NB4 (cell line): ENCODE data around the gene FCHSD1.

Experiments used
- POLR2A ChIP-seq: IDR thresholded peaks from 2 replicates; pipeline ENCODE4 v1.6.1; 2011; ENCODE audit warnings: mild to moderate bottlenecking; ENCODE audit not compliant: insufficient read length; ENCODE audit errors: extremely low read depth
- TF ChIP-seq, protein P1 (sequence below): IDR thresholded peaks from one replicate; pipeline ENCODE4 v1.5.1; 2012; ENCODE audit warnings: low read depth, low read length
- TF ChIP-seq, protein P2 (sequence below): IDR thresholded peaks from 2 replicates; pipeline ENCODE4 v1.6.1; 2011; ENCODE audit warnings: low read depth, low read length

DNA sequence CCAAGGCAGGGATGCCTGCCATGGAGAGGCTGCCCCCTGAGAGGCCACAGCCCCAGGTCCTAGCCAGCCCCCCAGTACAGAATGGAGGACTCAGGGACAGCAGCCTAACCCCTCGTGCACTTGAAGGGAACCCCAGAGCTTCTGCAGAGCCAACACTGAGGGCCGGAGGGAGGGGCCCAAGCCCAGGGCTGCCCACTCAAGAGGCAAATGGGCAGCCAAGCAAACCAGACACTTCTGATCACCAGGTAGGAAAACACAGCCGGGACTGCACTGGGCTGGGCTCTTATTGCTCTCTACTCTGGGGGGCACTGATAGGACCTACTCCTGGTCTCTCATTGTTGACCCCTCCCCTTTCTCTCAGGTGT, 11.2 kb downstream of the FCHSD1 start:
- TF ChIP-seq, protein P1, sequence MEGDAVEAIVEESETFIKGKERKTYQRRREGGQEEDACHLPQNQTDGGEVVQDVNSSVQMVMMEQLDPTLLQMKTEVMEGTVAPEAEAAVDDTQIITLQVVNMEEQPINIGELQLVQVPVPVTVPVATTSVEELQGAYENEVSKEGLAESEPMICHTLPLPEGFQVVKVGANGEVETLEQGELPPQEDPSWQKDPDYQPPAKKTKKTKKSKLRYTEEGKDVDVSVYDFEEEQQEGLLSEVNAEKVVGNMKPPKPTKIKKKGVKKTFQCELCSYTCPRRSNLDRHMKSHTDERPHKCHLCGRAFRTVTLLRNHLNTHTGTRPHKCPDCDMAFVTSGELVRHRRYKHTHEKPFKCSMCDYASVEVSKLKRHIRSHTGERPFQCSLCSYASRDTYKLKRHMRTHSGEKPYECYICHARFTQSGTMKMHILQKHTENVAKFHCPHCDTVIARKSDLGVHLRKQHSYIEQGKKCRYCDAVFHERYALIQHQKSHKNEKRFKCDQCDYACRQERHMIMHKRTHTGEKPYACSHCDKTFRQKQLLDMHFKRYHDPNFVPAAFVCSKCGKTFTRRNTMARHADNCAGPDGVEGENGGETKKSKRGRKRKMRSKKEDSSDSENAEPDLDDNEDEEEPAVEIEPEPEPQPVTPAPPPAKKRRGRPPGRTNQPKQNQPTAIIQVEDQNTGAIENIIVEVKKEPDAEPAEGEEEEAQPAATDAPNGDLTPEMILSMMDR: no peak
- TF ChIP-seq, protein P2, sequence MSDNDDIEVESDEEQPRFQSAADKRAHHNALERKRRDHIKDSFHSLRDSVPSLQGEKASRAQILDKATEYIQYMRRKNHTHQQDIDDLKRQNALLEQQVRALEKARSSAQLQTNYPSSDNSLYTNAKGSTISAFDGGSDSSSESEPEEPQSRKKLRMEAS: no peak
- no peak for TF ChIP-seq POLR2A
